Activated B cell treated with CpG ODN at 0.5 μM for 24 hours (primary cell): Measurements from ENCODE around the gene SUCLG2. TPM values are rescaled to one million over a fixed set of nuclear protein-coding genes. Genes with fewer than 3 reads are reported as not detected.

Experiments used
- ATAC-seq: fragments of 200-7000 bp; cut with Tn5 transposase; one replicate; pipeline ENCODE4 v1.10.0; 2021; ENCODE audit warnings: low read depth, mild to moderate bottlenecking, moderate library complexity
- CTCF ChIA-PET: fragments of 350-600 bp; sonication (Branson Sonifier 250); formaldehyde crosslinking; loops from one replicate; lab custom pipeline; 2021; ENCODE audit warnings: antibody characterized with exemption; lab: Charles Lee
- POLR2A ChIA-PET: fragments of 350-600 bp; sonication (Branson Sonifier 250); formaldehyde crosslinking; loops from one replicate; lab custom pipeline; 2021; ENCODE audit warnings: antibody characterized with exemption; lab: Charles Lee
- DNase-seq: peaks from one replicate; pipeline ENCODE4 v3.0.0; 2022
- H3K27ac Mint-ChIP-seq: one replicate; pipeline ENCODE4 v1.8.0; 2020; ENCODE audit warnings: mixed read lengths
- H3K27me3 Mint-ChIP-seq: one replicate; pipeline ENCODE4 v1.8.0; 2021; ENCODE audit warnings: mixed read lengths
- H3K36me3 Mint-ChIP-seq: one replicate; pipeline ENCODE4 v1.8.0; 2021; ENCODE audit warnings: low read depth, mixed read lengths
- H3K4me1 Mint-ChIP-seq: one replicate; pipeline ENCODE4 v1.8.0; 2021; ENCODE audit warnings: mixed read lengths
- H3K4me3 Mint-ChIP-seq: one replicate; pipeline ENCODE4 v1.8.0; 2020; ENCODE audit warnings: mild to moderate bottlenecking, mixed read lengths
- H3K9me3 Mint-ChIP-seq: one replicate; pipeline ENCODE4 v1.8.0; 2020; ENCODE audit warnings: mixed read lengths
- CTCF ChIP-seq: fragments of 200-600 bp; IDR thresholded peaks from one replicate; pipeline ENCODE4 v1.8.0; 2022; ENCODE audit warnings: antibody characterized with exemption, mild to moderate bottlenecking
- intact Hi-C: fragments of 100-400 bp; cut with micrococcal nuclease; formaldehyde crosslinking; loops from one replicate; pipeline ENCODE4 v1.15.1; 2024
- total RNA-seq: library from RNA; stranded (reverse); gene quantifications from 2 replicates; pipeline ENCODE4 v1.2.3, GENCODE V29; 2022

SUCLG2 gene
- total RNA-seq, 1 donor from 2014 or later, result 40.8 TPM

GRCh38 chr3:67647390-67647878, 7.0 kb downstream of the SUCLG2 start:
- Mint-ChIP-seq H3K27ac (no peak overlapping the region), H3K36me3 (peaks cover 42% of the 10 kb centered on the region), H3K4me3 (no peak overlapping the region), H3K27me3 (no peaks in the 10 kb centered on the region), H3K4me1 (peaks cover 53% of the 10 kb centered on the region), H3K9me3 (no peaks in the 10 kb centered on the region)
- intact Hi-C loops, result no loop called here
- POLR2A ChIA-PET, result no interaction called here
- CTCF ChIA-PET, result interaction anchor here (0.8 kb wide), 1 partner anchor 9 kb away, joined by 3 read pairs; no protein-coding TSS in a partner anchor
- no peak for ATAC-seq
- TF ChIP-seq CTCF, result no peak
- DNase-seq, result no peak

- no peak overlapping the region for H3K27ac Mint-ChIP-seq
Observed at GRCh38 chr3:67646586-67647234, 7.7 kb downstream of the SUCLG2 start.

GRCh38 chr3:67644827-67645226, 9.6 kb downstream of the SUCLG2 start:
- H3K27ac Mint-ChIP-seq, result no peak overlapping the region
- peaks cover 46% of the 10 kb centered on the region for H3K36me3 Mint-ChIP-seq
- intact Hi-C loops, result no loop called here
- TF ChIP-seq CTCF, result no peak
- H3K4me1 Mint-ChIP-seq, result peaks cover 33% of the 10 kb centered on the region
- no peak overlapping the region for H3K4me3 Mint-ChIP-seq
- POLR2A ChIA-PET, result interaction anchor here (1.3 kb wide), 1 partner anchor 10 kb away, joined by 4 read pairs; the partner anchor contains the start of gene SUCLG2
- CTCF ChIA-PET, result no interaction called here
- H3K9me3 Mint-ChIP-seq, result no peaks in the 10 kb centered on the region
- DNase-seq (no peak), ATAC-seq (no peak)
- no peaks in the 10 kb centered on the region for H3K27me3 Mint-ChIP-seq

More at GRCh38 chr3:67646586-67647234, 7.7 kb downstream of the SUCLG2 start:
- no peaks in the 10 kb centered on the region for H3K9me3 Mint-ChIP-seq
- ATAC-seq (no peak), DNase-seq (no peak)
- H3K36me3 Mint-ChIP-seq, result peaks cover 38% of the 10 kb centered on the region
- ChIA-PET CTCF (no interaction called here), POLR2A (interaction anchor here (1.1 kb wide), 1 partner anchor 8 kb away, joined by 3 read pairs; no protein-coding TSS in a partner anchor)
- peaks cover 46% of the 10 kb centered on the region for H3K4me1 Mint-ChIP-seq
- intact Hi-C loops, result no loop called here
- H3K27me3 Mint-ChIP-seq, result no peaks in the 10 kb centered on the region
- no peak overlapping the region for H3K4me3 Mint-ChIP-seq
- TF ChIP-seq CTCF, result no peak

- DNase-seq (no peak), ATAC-seq (no peak)
- no peak overlapping the region for H3K4me3 Mint-ChIP-seq
- ChIA-PET POLR2A (interaction anchor here (0.6 kb wide), 1 partner anchor 20 kb away, joined by 3 read pairs; no protein-coding TSS in a partner anchor), CTCF (no interaction called here)
- H3K27ac Mint-ChIP-seq, result no peak overlapping the region
- TF ChIP-seq CTCF, result no peak
- H3K27me3 Mint-ChIP-seq, result no peaks in the 10 kb centered on the region
- intact Hi-C loops, result no loop called here
- H3K4me1 Mint-ChIP-seq, result peaks cover 26% of the 10 kb centered on the region
- no peaks in the 10 kb centered on the region for H3K9me3 Mint-ChIP-seq
- H3K36me3 Mint-ChIP-seq, result peaks cover 49% of the 10 kb centered on the region
Observed at GRCh38 chr3:67642734-67643133, 11.7 kb downstream of the SUCLG2 start.

- Mint-ChIP-seq H3K4me3 (no peak overlapping the region), H3K9me3 (no peaks in the 10 kb centered on the region), H3K27me3 (no peaks in the 10 kb centered on the region), H3K4me1 (peaks cover 26% of the 10 kb centered on the region), H3K36me3 (peaks cover 49% of the 10 kb centered on the region), H3K27ac (no peak overlapping the region)
- ATAC-seq (no peak), DNase-seq (no peak)
- no peak for TF ChIP-seq CTCF
- ChIA-PET POLR2A (no interaction called here), CTCF (no interaction called here)
- intact Hi-C loops, result no loop called here
Observed at GRCh38 chr3:67642190-67642589, 12.2 kb downstream of the SUCLG2 start.
